PC-9 (cell line): ENCODE measurements around the gene OPRM1. TPM values are rescaled to one million over a fixed set of nuclear protein-coding genes. Genes with fewer than 3 reads are reported as not detected.
"Not testable (repeated sequence)": the region's sequence is repeated elsewhere in the genome, so short reads cannot be mapped to it uniquely, and the experiment has no call there.

Experiments
- BruUV-seq: library from RNA; stranded (reverse); fragments of 400-500 nt; replicated peaks from 2 replicates; lab custom pipeline; 2021; lab: Mats Ljungman, UMichigan
- CTCF ChIA-PET: fragments of 300-600 bp; sonication (Branson Sonifier 250); formaldehyde crosslinking; loops from one replicate; lab custom pipeline; 2022; ENCODE audit warnings: antibody characterized with exemption; lab: Charles Lee
- POLR2A ChIA-PET: fragments of 300-600 bp; sonication (Branson Sonifier 250); formaldehyde crosslinking; loops from one replicate; lab custom pipeline; 2022; ENCODE audit warnings: antibody characterized with exemption; ENCODE audit not compliant: unreplicated experiment; lab: Charles Lee
- DNase-seq, 2 experiments: peaks; one replicate each; pipeline versions ENCODE4 v3.0.0 to v3.0.0-alpha.2; 2015 to 2022; ENCODE audit warnings: mixed read lengths in 1 of 2
- H2AFZ ChIP-seq: fragments of 200-600 bp; sonication (generic); 2 replicates; pipeline ENCODE4 v1.8.1; 2017; ENCODE audit warnings: antibody characterized with exemption
- H3F3A ChIP-seq: fragments of 200-600 bp; sonication (generic); 2 replicates; pipeline ENCODE4 v1.8.1; 2017; ENCODE audit warnings: antibody characterized with exemption, mild to moderate bottlenecking, low read depth; ENCODE audit not compliant: insufficient read depth
- H3K27ac ChIP-seq: fragments of 200-600 bp; sonication (generic); 2 replicates; pipeline ENCODE4 v1.6.1; 2016; ENCODE audit warnings: mixed run types
- H3K27me3 ChIP-seq: fragments of 200-600 bp; sonication (generic); 2 replicates; pipeline ENCODE4 v1.6.1; 2016; ENCODE audit warnings: low read depth, mixed run types; ENCODE audit not compliant: insufficient read depth
- H3K36me3 ChIP-seq: fragments of 200-600 bp; sonication (generic); 2 replicates; pipeline ENCODE4 v1.6.1; 2016; ENCODE audit warnings: low read depth, mixed run types
- H3K4me1 ChIP-seq: fragments of 200-600 bp; sonication (generic); replicated peaks from 2 replicates; pipeline ENCODE4 v1.6.1; 2016; ENCODE audit warnings: mixed run types; ENCODE audit not compliant: insufficient read depth
- H3K4me2 ChIP-seq: fragments of 200-600 bp; sonication (generic); 2 replicates; pipeline ENCODE4 v1.6.1; 2017; ENCODE audit warnings: mixed run types
- H3K4me3 ChIP-seq: fragments of 200-600 bp; sonication (generic); 2 replicates; pipeline ENCODE4 v1.6.1; 2016; ENCODE audit warnings: mixed run types
- H3K79me2 ChIP-seq: fragments of 200-600 bp; sonication (generic); 2 replicates; pipeline ENCODE4 v1.6.1; 2017; ENCODE audit warnings: low read depth, mixed run types
- H3K9me2 ChIP-seq: fragments of 200-600 bp; sonication (generic); 2 replicates; pipeline ENCODE4 v1.8.1; 2017; ENCODE audit warnings: mild to moderate bottlenecking; ENCODE audit not compliant: insufficient read depth
- H3K9me3 ChIP-seq: fragments of 200-600 bp; sonication (generic); 2 replicates; pipeline ENCODE4 v1.8.1; 2016; ENCODE audit warnings: low read depth; ENCODE audit not compliant: insufficient read depth
- H4K20me1 ChIP-seq: fragments of 200-600 bp; sonication (generic); 2 replicates; pipeline ENCODE4 v1.8.1; 2017; ENCODE audit not compliant: insufficient read depth
- CTCF ChIP-seq: fragments of 200-600 bp; sonication (generic); conservative IDR thresholded peaks from 2 replicates; pipeline ENCODE4 v1.6.1; 2017; ENCODE audit warnings: mixed run types, antibody characterized with exemption, mild to moderate bottlenecking, moderate library complexity
- EZH2 ChIP-seq: fragments of 200-600 bp; sonication (generic); IDR thresholded peaks from 2 replicates; pipeline ENCODE4 v1.8.0; 2017; ENCODE audit warnings: antibody characterized with exemption, low read depth
- intact Hi-C: fragments of 100-400 bp; cut with micrococcal nuclease; formaldehyde crosslinking; loops from one replicate; pipeline ENCODE4 v1.10.0; 2022; ENCODE audit not compliant: unreplicated experiment
- total RNA-seq: library from RNA; stranded (reverse); gene quantifications from 2 replicates; pipeline ENCODE4 v1.2.3, GENCODE V29; 2021

The OPRM1 gene
- total RNA-seq, 1 experiment from 2014 or later, result not detected

- H3F3A ChIP-seq, result no peaks in the 10 kb centered on the region
- ChIA-PET CTCF (no interaction called here), POLR2A (no interaction called here)
- no peak overlapping the region for H2AFZ ChIP-seq
- TF ChIP-seq CTCF (no peak), EZH2 (no peak)
- no peak overlapping the region for H3K27ac ChIP-seq
- H3K27me3 ChIP-seq, result no peaks in the 10 kb centered on the region
- DNase-seq, result no peak
- intact Hi-C loops, result no loop called here
- BruUV-seq, result no TSS peak
- H3K79me2 ChIP-seq, result no peaks in the 10 kb centered on the region
- H3K36me3 ChIP-seq, result no peaks in the 10 kb centered on the region
- no peak overlapping the region for H3K4me2 ChIP-seq
- H3K9me2 ChIP-seq, result no peaks in the 10 kb centered on the region
- no peaks in the 10 kb centered on the region for H3K9me3 ChIP-seq
- H3K4me1 ChIP-seq, result no peaks in the 10 kb centered on the region
- no peaks in the 10 kb centered on the region for H4K20me1 ChIP-seq
- no peak overlapping the region for H3K4me3 ChIP-seq
Observed at GRCh38 chr6:154070657-154071056, 31.6 kb downstream of the OPRM1 start.

DNA sequence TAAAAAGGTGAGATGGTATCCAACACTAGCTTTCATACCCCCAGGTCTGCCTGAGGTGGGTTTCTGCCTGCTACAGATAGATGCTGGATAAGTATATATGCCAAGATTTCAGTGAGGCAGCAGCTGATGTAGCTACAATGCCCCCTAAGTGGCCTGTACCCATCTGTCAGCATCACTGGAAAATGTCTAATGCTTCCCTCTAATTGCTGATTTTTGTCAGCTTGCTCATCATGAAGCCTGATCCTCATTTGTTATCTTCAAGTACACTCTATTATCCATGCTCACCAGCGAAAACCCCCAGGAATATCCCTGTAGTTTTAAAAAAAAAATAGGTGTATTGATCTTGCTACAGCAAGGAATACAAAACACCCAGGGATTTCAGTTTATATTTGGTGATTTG lies 32.2 kb downstream of the OPRM1 start:
- TF ChIP-seq CTCF (no peak), EZH2 (no peak)
- BruUV-seq, result no TSS peak
- intact Hi-C loops, result no loop called here
- no peaks in the 10 kb centered on the region for H3K9me2 ChIP-seq
- H3K27ac ChIP-seq, result no peak overlapping the region
- H3K4me3 ChIP-seq, result no peak overlapping the region
- no peaks in the 10 kb centered on the region for H3F3A ChIP-seq
- H3K27me3 ChIP-seq, result no peaks in the 10 kb centered on the region
- H3K79me2 ChIP-seq, result no peaks in the 10 kb centered on the region
- no peak overlapping the region for H2AFZ ChIP-seq
- H3K36me3 ChIP-seq, result no peaks in the 10 kb centered on the region
- no peaks in the 10 kb centered on the region for H3K9me3 ChIP-seq
- H3K4me1 ChIP-seq, result no peaks in the 10 kb centered on the region
- ChIA-PET POLR2A (no interaction called here), CTCF (no interaction called here)
- H3K4me2 ChIP-seq, result no peak overlapping the region
- DNase-seq, result no peak
- H4K20me1 ChIP-seq, result no peaks in the 10 kb centered on the region

DNA sequence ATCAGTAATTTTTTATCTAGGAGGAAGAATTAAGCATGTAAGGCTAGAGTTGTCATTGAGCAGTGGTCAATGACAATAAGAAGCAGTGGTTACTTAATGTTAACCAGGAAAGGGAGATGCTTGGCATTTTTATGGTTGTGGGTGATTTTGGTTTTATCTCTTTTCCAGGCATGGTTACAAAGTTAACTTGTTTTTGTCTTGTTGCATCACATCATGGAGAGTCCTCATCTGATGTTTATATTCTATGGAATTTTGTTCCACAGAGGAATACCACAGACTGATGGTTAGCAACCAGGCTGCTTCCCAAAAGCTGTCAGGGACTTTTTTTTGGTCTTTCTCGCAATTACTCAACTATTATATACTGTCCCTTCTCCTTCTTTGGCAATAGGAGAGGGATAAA lies 32.7 kb downstream of the OPRM1 start:
- CTCF ChIA-PET, result no interaction called here
- POLR2A ChIA-PET, result no interaction called here
- TF ChIP-seq EZH2, result no peak
- TF ChIP-seq CTCF, result no peak
- intact Hi-C loops, result no loop called here
- DNase-seq, result no peak
- no peak overlapping the region for H3K27ac ChIP-seq
- no peaks in the 10 kb centered on the region for H3K27me3 ChIP-seq
- no peaks in the 10 kb centered on the region for H3K36me3 ChIP-seq
- no TSS peak for BruUV-seq
- H3K4me1 ChIP-seq, result no peaks in the 10 kb centered on the region
- H3K4me2 ChIP-seq, result no peak overlapping the region
- H3F3A ChIP-seq, result no peaks in the 10 kb centered on the region
- H3K4me3 ChIP-seq, result no peak overlapping the region
- H4K20me1 ChIP-seq, result no peaks in the 10 kb centered on the region
- H3K9me2 ChIP-seq, result no peaks in the 10 kb centered on the region
- H3K79me2 ChIP-seq, result no peaks in the 10 kb centered on the region
- no peaks in the 10 kb centered on the region for H3K9me3 ChIP-seq
- H2AFZ ChIP-seq, result no peak overlapping the region

GRCh38 chr6:154078596-154078995 lies 39.6 kb downstream of the OPRM1 start:
- CTCF ChIA-PET, H3K79me2 ChIP-seq, POLR2A ChIA-PET, DNase-seq, H3K36me3 ChIP-seq, H2AFZ ChIP-seq, intact Hi-C loops, H3K4me2 ChIP-seq, H3K27me3 ChIP-seq, BruUV-seq, H3K9me2 ChIP-seq, H3F3A ChIP-seq, H4K20me1 ChIP-seq, H3K4me1 ChIP-seq, H3K9me3 ChIP-seq, H3K27ac ChIP-seq, H3K4me3 ChIP-seq: not testable (repeated sequence)
